Measurements from ENCODE around the gene MAP7D2. TPM values are rescaled to one million over a fixed set of nuclear protein-coding genes. Genes with fewer than 3 reads are reported as not detected.

MAP7D2 gene
- polyA plus RNA-seq, 1 donor from 2014 or later = 0.23 TPM

GRCh38 chrX:20037186-20037585 lies 79.5 kb downstream of the MAP7D2 start:
- Mint-ChIP-seq H3K4me1 (peaks cover 0 to 2% (median 2%) of the 10 kb centered on the region in 3 donors), H3K27ac (no peak overlapping the region), H3K36me3 (peaks cover 9% of the 10 kb centered on the region), H3K9me3 (no peaks in the 10 kb centered on the region), H3K4me3 (no peak overlapping the region), H3K27me3 (peaks cover 3% of the 10 kb centered on the region)

DNA sequence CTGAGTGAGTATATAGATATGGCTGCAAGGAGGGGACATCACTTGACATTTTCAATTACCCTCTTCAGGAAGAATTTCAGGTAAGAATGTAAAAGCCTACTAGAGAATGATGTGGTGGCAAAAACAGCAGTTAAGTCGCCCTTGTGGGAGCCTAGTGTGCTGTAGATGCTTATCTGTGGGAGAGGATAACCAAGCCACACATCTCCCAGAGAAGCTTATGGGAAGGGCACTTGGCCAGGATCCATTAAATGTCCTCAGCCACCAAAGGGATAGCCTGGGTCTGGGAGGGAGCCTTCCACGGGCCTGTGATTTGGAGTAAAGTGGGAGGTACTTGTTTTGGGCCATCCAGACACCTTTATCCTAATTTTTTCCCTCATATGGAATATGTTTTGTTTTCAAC lies 84.5 kb downstream of the MAP7D2 start:
- no peaks in the 10 kb centered on the region for H3K27me3 Mint-ChIP-seq
- H3K4me3 Mint-ChIP-seq = no peak overlapping the region
- no peaks in the 10 kb centered on the region for H3K9me3 Mint-ChIP-seq
- peaks cover 6% of the 10 kb centered on the region for H3K36me3 Mint-ChIP-seq
- H3K27ac Mint-ChIP-seq = no peak overlapping the region
- H3K4me1 Mint-ChIP-seq = peaks cover 0 to 8% (median 2%) of the 10 kb centered on the region in 3 donors

- Mint-ChIP-seq H3K4me3 (no peak overlapping the region), H3K27ac (no peak overlapping the region), H3K36me3 (peaks cover 5% of the 10 kb centered on the region)
These were observed 87.0 kb downstream of the MAP7D2 start for GRCh38 chrX:20029728-20030127.

DNA sequence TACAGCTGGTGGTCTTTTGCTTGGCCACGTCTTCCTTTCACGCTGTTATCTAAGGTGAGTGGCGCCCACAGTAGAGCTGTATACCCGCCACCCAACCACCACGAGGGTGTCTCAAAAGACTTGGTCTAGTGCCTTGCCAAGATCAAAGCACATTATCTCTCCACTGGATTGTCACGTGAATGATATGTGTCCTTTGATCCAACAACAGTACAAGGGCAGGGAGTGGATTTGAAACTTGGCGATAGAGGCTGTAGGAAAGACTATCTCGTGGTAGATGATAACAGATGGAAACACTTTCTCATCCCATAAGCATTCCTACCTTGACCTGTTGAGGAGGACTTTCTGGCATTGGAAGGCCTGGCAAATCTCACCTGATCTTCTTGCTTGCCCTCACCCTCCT lies 88.1 kb downstream of the MAP7D2 start:
- Mint-ChIP-seq H3K4me3 (no peak overlapping the region), H3K27ac (no peak overlapping the region), H3K9me3 (no peaks in the 10 kb centered on the region), H3K4me1 (peaks cover 0 to 6% (median 0%) of the 10 kb centered on the region in 3 donors), H3K27me3 (no peaks in the 10 kb centered on the region), H3K36me3 (peaks cover 5% of the 10 kb centered on the region)

More at GRCh38 chrX:20029728-20030127, 87.0 kb downstream of the MAP7D2 start:
- peaks cover 0 to 6% (median 0%) of the 10 kb centered on the region in 3 donors for H3K4me1 Mint-ChIP-seq
- no peaks in the 10 kb centered on the region for H3K27me3 Mint-ChIP-seq
- H3K9me3 Mint-ChIP-seq = no peaks in the 10 kb centered on the region

GRCh38 chrX:20026278-20026677 lies 90.4 kb downstream of the MAP7D2 start:
- H3K36me3 Mint-ChIP-seq = peaks cover 4% of the 10 kb centered on the region
- peaks cover 0 to 6% (median 0%) of the 10 kb centered on the region in 3 donors for H3K4me1 Mint-ChIP-seq
- no peaks in the 10 kb centered on the region for H3K9me3 Mint-ChIP-seq
- H3K4me3 Mint-ChIP-seq = no peak overlapping the region
- no peak overlapping the region for H3K27ac Mint-ChIP-seq
- H3K27me3 Mint-ChIP-seq = no peaks in the 10 kb centered on the region

DNA sequence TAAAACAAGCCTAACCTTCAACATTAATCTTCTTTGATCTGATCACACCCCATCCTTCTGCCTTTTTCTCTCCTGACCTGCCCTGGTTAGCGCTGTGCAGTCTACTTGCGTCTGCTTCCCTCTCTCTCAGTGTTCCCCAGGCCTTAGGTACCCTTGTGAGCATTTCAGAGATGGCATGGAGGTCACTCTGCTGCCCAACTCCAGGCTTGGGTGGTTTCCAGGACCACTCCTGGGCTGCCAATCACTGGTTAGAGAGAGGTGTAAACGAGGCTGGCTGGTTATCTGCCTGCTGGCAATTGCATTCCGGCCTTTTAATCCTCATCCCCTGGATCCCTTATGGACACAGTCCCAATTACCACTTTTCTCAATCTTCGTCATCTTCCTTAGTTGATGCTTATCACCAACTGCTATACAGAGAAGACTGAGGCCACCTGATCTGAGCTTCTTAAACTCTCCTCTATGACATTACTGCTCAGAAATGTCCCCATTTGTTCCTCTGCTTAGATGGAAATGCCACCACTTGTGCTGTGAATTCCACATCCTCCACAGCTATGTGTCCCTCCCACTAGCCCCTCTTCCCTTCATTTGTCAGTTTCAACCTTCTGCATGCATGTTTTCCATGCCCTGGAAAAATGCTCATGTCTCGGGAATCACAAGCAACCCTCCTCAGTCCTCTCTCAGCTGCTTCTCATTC lies 96.9 kb downstream of the MAP7D2 start:
- Mint-ChIP-seq H3K27ac (no peak overlapping the region), H3K36me3 (peaks cover 1% of the 10 kb centered on the region), H3K4me1 (peaks cover 0 to 7% (median 5%) of the 10 kb centered on the region in 3 donors), H3K9me3 (peaks cover 0 to 26% (median 11%) of the 10 kb centered on the region in 3 donors), H3K4me3 (no peak overlapping the region), H3K27me3 (peaks cover 4% of the 10 kb centered on the region)

GRCh38 chrX:20016616-20016945 lies 100.1 kb downstream of the MAP7D2 start:
- Mint-ChIP-seq H3K27me3 (peaks cover 4% of the 10 kb centered on the region), H3K4me1 (peaks cover 0 to 7% (median 5%) of the 10 kb centered on the region in 3 donors), H3K4me3 (no peak overlapping the region), H3K27ac (no peak overlapping the region), H3K36me3 (peaks cover 1% of the 10 kb centered on the region), H3K9me3 (peaks cover 0 to 28% (median 13%) of the 10 kb centered on the region in 3 donors)

GRCh38 chrX:20015945-20016615 lies 100.6 kb downstream of the MAP7D2 start:
- H3K27ac Mint-ChIP-seq = no peak overlapping the region
- H3K27me3 Mint-ChIP-seq = peaks cover 4% of the 10 kb centered on the region
- H3K4me1 Mint-ChIP-seq = peaks cover 0 to 7% (median 5%) of the 10 kb centered on the region in 3 donors
- peaks cover 0 to 28% (median 13%) of the 10 kb centered on the region in 3 donors for H3K9me3 Mint-ChIP-seq
- no peak overlapping the region for H3K4me3 Mint-ChIP-seq
- peaks cover 1% of the 10 kb centered on the region for H3K36me3 Mint-ChIP-seq

GRCh38 chrX:20015422-20015821 lies 101.3 kb downstream of the MAP7D2 start:
- Mint-ChIP-seq H3K36me3 (peaks cover 1% of the 10 kb centered on the region), H3K27ac (no peak overlapping the region), H3K4me1 (peaks cover 0 to 7% (median 5%) of the 10 kb centered on the region in 3 donors), H3K4me3 (peak overlapping the region in 1 of 4 donors; percentile 34), H3K9me3 (peaks cover 0 to 28% (median 13%) of the 10 kb centered on the region in 3 donors), H3K27me3 (peaks cover 4% of the 10 kb centered on the region)

DNA sequence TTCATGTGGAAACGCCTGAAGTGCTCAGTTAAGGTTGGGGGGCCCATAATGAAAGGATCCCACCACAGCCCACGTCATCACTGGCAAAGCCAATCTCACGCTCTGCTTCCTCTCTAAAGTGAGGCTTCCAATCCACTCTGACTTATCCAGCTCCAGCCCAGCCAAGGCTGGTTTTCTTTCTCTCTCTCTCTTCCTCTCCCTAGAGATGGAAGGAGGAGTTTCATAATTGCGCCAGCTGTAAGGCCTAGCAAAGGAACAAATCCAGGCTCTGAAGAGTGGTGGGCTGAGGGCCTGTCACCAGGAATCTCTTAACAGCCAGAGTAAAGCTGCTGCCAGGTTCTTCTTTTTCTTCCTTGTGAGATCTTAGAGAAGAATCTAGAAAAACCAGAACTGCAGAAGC lies 105.1 kb downstream of the MAP7D2 start:
- Mint-ChIP-seq H3K27me3 (no peaks in the 10 kb centered on the region), H3K4me3 (no peak overlapping the region), H3K9me3 (peaks cover 0 to 20% (median 13%) of the 10 kb centered on the region in 3 donors), H3K27ac (no peak overlapping the region), H3K36me3 (peaks cover 3% of the 10 kb centered on the region), H3K4me1 (peaks cover 0 to 7% (median 3%) of the 10 kb centered on the region in 3 donors)

DNA sequence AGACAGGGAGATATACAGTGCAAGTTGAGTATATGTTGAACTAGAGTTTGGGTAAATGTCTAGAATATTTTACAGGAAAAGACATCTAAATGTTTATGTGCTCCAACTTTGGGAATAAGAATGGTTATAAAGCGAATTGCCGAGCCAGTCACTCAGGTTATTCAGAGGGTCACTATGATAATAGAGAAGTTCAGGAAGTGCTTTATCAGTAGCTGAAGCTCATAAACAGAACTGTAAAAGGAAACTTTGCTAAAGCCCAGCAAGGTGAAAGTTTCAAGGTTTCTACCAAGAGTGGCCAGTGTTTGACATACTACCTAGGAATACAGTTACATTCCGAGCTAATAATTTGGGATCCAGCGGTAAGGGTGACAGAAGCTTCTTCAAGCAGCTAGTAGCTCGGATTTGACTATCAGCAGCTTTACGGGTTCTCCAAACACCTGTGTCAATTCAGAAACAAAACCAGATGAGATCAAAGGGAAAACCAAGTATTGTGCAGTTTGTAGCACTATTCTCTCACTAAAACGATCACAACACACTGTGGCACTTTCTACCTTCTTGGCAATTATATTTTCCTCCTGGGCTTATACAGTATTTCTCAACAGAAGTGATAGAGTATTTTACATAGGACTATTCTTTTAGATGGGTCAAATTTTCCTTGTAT lies 108.6 kb downstream of the MAP7D2 start:
- H3K4me3 Mint-ChIP-seq = no peak overlapping the region
- H3K27ac Mint-ChIP-seq = no peak overlapping the region
- no peaks in the 10 kb centered on the region for H3K27me3 Mint-ChIP-seq
- no peaks in the 10 kb centered on the region for H3K9me3 Mint-ChIP-seq
- no peaks in the 10 kb centered on the region for H3K4me1 Mint-ChIP-seq
- H3K36me3 Mint-ChIP-seq = peaks cover 2% of the 10 kb centered on the region

DNA sequence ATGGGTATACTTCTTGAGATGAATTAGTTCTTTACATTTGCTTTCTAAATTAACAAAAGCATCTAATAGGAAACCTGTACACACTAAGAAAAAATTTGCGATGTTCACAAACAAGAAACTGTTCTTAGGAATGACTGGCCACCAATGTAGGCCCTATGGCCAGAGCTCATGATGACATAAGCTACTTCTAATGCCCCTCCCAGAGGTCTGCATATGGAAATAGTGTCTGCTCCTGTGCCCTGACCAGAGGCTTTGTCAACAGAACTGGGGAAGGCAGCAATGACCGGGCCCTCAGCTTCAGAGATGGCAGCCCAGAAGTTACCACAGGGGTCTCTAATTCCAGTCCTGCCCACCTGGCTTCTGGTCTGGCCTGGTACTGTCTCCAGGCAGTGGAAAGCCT lies 110.8 kb downstream of the MAP7D2 start:
- no peaks in the 10 kb centered on the region for H3K4me1 Mint-ChIP-seq
- H3K9me3 Mint-ChIP-seq = no peaks in the 10 kb centered on the region
- no peaks in the 10 kb centered on the region for H3K27me3 Mint-ChIP-seq
- peaks cover 2% of the 10 kb centered on the region for H3K36me3 Mint-ChIP-seq
- H3K27ac Mint-ChIP-seq = no peak overlapping the region
- H3K4me3 Mint-ChIP-seq = no peak overlapping the region

DNA sequence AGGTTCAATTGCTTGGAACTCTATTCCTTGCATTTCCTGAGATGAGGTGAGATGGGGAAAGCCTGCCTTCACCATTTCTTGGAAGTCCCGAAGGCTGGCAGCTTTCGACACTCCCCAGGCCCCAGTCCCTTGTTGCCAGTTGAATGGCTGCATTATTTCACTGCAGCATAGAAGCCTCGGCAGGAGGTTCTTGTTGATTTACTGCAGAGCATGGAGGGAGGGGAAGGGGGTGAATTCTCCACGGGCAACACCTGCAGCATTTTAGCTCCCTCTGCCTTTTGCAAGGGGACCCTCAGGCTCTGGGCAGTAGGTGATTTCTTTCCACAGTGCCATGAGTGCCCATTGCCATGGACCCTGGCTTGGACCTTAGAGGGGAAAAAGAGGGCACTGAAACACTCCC lies 115.1 kb downstream of the MAP7D2 start:
- Mint-ChIP-seq H3K27me3 (peaks cover 5% of the 10 kb centered on the region), H3K36me3 (no peaks in the 10 kb centered on the region), H3K4me1 (peaks cover 0 to 5% (median 0%) of the 10 kb centered on the region in 3 donors), H3K9me3 (peaks cover 0 to 4% (median 0%) of the 10 kb centered on the region in 3 donors), H3K4me3 (no peak overlapping the region), H3K27ac (no peak overlapping the region)

GRCh38 chrX:19991350-19991718 lies 125.4 kb downstream of the MAP7D2 start:
- peak overlapping the region; percentile 65 to 95 (median 92) for H3K27ac Mint-ChIP-seq
- H3K36me3 Mint-ChIP-seq = peaks cover 2% of the 10 kb centered on the region
- no peaks in the 10 kb centered on the region for H3K9me3 Mint-ChIP-seq
- H3K27me3 Mint-ChIP-seq = no peaks in the 10 kb centered on the region
- H3K4me1 Mint-ChIP-seq = peaks cover 7 to 20% (median 16%) of the 10 kb centered on the region in 3 donors
- peak overlapping the region; percentile 18 to 92 (median 70) for H3K4me3 Mint-ChIP-seq
